DOHH2 (cell line): Measurements from ENCODE around the gene LDLRAD1.

Experiments used
- H3F3A ChIP-seq: fragments of 200-600 bp; sonication (generic), shearing (Covaris generic); 2 replicates; pipeline ENCODE4 v1.6.0; 2016; ENCODE audit warnings: antibody characterized with exemption, mild to moderate bottlenecking; ENCODE audit not compliant: control insufficient read depth, insufficient read depth
- H3K27ac ChIP-seq: fragments of 200-600 bp; sonication (generic); 2 replicates; pipeline ENCODE4 v1.5.1; 2014; ENCODE audit warnings: low read depth, mild to moderate bottlenecking, low read length, moderate library complexity
- H3K27me3 ChIP-seq: fragments of 200-600 bp; sonication (generic); 2 replicates; pipeline ENCODE4 v1.6.1; 2014; ENCODE audit warnings: mild to moderate bottlenecking, low read length, mixed read lengths; ENCODE audit not compliant: control insufficient read depth
- H3K36me3 ChIP-seq: fragments of 200-600 bp; sonication (generic); 2 replicates; pipeline ENCODE4 v1.6.1; 2014; ENCODE audit warnings: mild to moderate bottlenecking, low read length, moderate library complexity, mixed read lengths; ENCODE audit not compliant: control insufficient read depth
- H3K4me1 ChIP-seq: fragments of 200-600 bp; sonication (generic); 2 replicates; pipeline ENCODE4 v1.6.1; 2014; ENCODE audit warnings: mild to moderate bottlenecking, low read length, mixed read lengths; ENCODE audit not compliant: control insufficient read depth
- H3K4me2 ChIP-seq: fragments of 200-600 bp; sonication (generic); 2 replicates; pipeline ENCODE4 v1.6.0; 2014; ENCODE audit warnings: mild to moderate bottlenecking, low read length, moderate library complexity
- H3K4me3 ChIP-seq: fragments of 200-600 bp; sonication (generic); 2 replicates; pipeline ENCODE4 v1.5.1; 2014; ENCODE audit warnings: mild to moderate bottlenecking, low read length, mixed read lengths
- H3K79me2 ChIP-seq: fragments of 200-600 bp; sonication (generic); 2 replicates; pipeline ENCODE4 v1.6.1; 2014; ENCODE audit warnings: mild to moderate bottlenecking, low read length, mixed read lengths; ENCODE audit not compliant: control insufficient read depth
- H3K9me2 ChIP-seq: fragments of 200-600 bp; sonication (generic); replicated peaks from 2 replicates; pipeline ENCODE4 v1.6.1; 2014; ENCODE audit warnings: mild to moderate bottlenecking, low read length, mixed read lengths; ENCODE audit not compliant: control insufficient read depth
- H3K9me3 ChIP-seq: fragments of 200-600 bp; sonication (generic); 2 replicates; pipeline ENCODE4 v1.6.1; 2014; ENCODE audit warnings: antibody characterized with exemption, low read length, mixed read lengths; ENCODE audit not compliant: control insufficient read depth, insufficient read depth
- H4K20me1 ChIP-seq: fragments of 200-600 bp; sonication (generic); 2 replicates; pipeline ENCODE4 v1.6.0; 2014; ENCODE audit warnings: low read depth, mild to moderate bottlenecking, antibody characterized with exemption, low read length, moderate library complexity; ENCODE audit not compliant: control insufficient read depth, insufficient read depth
- EZH2phosphoT487 ChIP-seq: fragments of 200-600 bp; sonication (generic); IDR thresholded peaks from 2 replicates; pipeline ENCODE4 v1.6.1; 2017; ENCODE audit warnings: borderline replicate concordance, mild to moderate bottlenecking, antibody characterized with exemption, low read length, moderate library complexity, mixed read lengths
- TF ChIP-seq, protein P1 (sequence below): fragments of 200-600 bp; sonication (generic); IDR thresholded peaks from one replicate; pipeline ENCODE4 v1.5.1; 2014; ENCODE audit warnings: antibody characterized with exemption, mild to moderate bottlenecking, low read depth, low read length; ENCODE audit not compliant: poor library complexity, severe bottlenecking

The LDLRAD1 gene

DNA sequence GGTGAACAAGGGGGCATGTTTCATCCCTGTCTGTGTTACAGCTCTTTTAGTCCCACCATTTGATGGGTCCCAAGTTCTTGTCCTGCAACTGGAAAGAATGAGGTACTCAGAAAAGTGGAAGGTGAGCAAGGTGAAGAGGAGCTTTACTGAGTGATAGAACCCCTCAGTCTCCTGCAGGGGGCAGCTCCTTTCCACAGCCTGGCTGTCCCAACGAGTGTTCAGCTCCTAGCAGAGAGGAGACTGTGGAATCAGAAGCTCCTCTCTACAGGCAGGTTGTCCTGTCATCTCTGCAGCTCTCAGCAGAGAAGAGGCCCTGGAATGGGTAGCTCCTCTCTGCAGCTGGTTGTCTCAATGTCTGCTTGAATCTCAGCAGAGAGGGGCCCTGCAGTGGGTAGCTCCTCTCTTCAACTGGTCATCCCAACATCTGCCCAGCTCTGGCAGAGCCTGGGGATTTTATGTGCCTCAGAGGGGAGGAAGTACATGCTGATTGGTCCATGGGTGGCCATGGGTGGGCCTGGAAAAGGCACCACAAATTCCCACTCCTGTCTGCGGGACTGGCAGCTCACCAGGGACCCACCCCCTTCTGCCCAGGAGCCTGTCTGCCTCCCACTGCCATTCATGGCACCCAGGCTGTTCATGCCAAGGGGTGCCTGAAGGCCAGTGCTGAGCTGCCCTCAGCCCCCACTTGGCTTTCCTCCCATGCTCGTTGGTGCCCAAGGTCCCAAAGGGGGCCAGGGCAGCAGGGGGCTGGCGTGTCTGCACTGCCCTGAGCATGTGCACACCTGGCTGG lies 25.7 kb downstream of the LDLRAD1 start:
- Histone ChIP-seq H3K36me3 (no peaks in the 10 kb centered on the region), H3F3A (no peaks in the 10 kb centered on the region), H3K9me3 (peaks cover 13% of the 10 kb centered on the region), H3K4me2 (no peak overlapping the region), H3K27ac (no peak overlapping the region), H4K20me1 (no peaks in the 10 kb centered on the region), H3K4me3 (no peak overlapping the region), H3K9me2 (no peaks in the 10 kb centered on the region), H3K27me3 (no peaks in the 10 kb centered on the region), H3K4me1 (no peaks in the 10 kb centered on the region), H3K79me2 (no peaks in the 10 kb centered on the region)
- TF ChIP-seq, protein P1, sequence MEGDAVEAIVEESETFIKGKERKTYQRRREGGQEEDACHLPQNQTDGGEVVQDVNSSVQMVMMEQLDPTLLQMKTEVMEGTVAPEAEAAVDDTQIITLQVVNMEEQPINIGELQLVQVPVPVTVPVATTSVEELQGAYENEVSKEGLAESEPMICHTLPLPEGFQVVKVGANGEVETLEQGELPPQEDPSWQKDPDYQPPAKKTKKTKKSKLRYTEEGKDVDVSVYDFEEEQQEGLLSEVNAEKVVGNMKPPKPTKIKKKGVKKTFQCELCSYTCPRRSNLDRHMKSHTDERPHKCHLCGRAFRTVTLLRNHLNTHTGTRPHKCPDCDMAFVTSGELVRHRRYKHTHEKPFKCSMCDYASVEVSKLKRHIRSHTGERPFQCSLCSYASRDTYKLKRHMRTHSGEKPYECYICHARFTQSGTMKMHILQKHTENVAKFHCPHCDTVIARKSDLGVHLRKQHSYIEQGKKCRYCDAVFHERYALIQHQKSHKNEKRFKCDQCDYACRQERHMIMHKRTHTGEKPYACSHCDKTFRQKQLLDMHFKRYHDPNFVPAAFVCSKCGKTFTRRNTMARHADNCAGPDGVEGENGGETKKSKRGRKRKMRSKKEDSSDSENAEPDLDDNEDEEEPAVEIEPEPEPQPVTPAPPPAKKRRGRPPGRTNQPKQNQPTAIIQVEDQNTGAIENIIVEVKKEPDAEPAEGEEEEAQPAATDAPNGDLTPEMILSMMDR = no peak

DNA sequence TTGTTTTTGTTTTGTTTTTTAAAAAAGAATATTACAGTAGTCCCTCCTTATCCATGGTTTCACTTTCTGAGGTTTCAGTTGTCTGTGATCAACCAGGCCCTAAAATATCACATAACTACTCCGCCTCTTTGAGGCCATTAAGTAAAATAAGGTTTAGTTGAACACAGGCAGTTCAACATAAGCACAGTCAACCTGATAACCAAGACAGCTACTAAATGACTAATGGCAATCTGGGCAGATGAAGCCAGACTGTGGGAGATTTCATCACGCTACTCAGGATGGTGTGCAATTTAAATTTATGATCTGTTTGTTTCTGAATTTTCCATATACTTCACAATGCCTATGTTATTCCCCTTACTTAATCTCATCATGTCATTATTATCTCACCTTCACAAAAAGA lies 30.1 kb downstream of the LDLRAD1 start:
- Histone ChIP-seq H3K27ac (no peak overlapping the region), H4K20me1 (no peaks in the 10 kb centered on the region), H3K36me3 (no peaks in the 10 kb centered on the region), H3F3A (no peaks in the 10 kb centered on the region), H3K79me2 (no peaks in the 10 kb centered on the region), H3K27me3 (no peaks in the 10 kb centered on the region), H3K4me1 (no peaks in the 10 kb centered on the region), H3K4me2 (no peak overlapping the region), H3K9me2 (no peaks in the 10 kb centered on the region), H3K4me3 (no peak overlapping the region), H3K9me3 (peaks cover 11% of the 10 kb centered on the region)
- TF ChIP-seq, protein P1 = no peak
- no peak for TF ChIP-seq EZH2phosphoT487

DNA sequence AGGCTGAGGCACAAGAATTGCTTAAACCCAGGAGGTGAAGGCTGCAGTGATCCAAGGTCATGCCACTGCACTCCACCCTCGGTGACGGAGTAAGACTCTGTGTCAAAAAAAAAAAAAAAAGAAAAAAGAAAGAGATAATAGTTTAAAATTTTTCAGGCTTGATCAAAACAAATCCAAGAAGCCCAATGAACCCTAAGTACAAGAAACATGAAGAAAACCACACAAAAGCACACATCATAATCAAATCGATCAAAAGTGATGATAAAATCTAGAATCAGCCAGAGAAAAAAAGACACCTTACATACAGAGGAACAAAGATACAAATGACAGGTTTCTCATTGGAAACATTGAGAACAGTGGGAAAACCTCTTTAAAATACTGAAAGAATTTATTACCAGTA lies 31.5 kb downstream of the LDLRAD1 start:
- Histone ChIP-seq H3K4me2 (no peak overlapping the region), H3K79me2 (no peaks in the 10 kb centered on the region), H4K20me1 (no peaks in the 10 kb centered on the region), H3K27me3 (no peaks in the 10 kb centered on the region), H3K27ac (no peak overlapping the region), H3K4me1 (no peaks in the 10 kb centered on the region), H3K4me3 (no peak overlapping the region), H3K36me3 (no peaks in the 10 kb centered on the region), H3K9me3 (no peaks in the 10 kb centered on the region; the same call in 1 of the 2 replicates), H3K9me2 (no peaks in the 10 kb centered on the region), H3F3A (no peaks in the 10 kb centered on the region)
- TF ChIP-seq, protein P1 = no peak
- TF ChIP-seq EZH2phosphoT487 = no peak
